Testis (tissue), 3 donors: ENCODE data around the gene COQ8A. TPM values are rescaled to one million over a fixed set of nuclear protein-coding genes. Genes with fewer than 3 reads are reported as not detected.
A peak's percentile ranks its signal among the peaks of the same experiment; 100 is the strongest.

Source experiments
- DNase-seq: peaks from one replicate; pipeline ENCODE4 v3.0.0-alpha.2; 2019
- H3K27ac ChIP-seq, 2 donors: fragments of 200-600 bp; sonication (generic); one replicate each; pipeline ENCODE4 v1.5.1; 2019
- H3K27me3 ChIP-seq: fragments of 200-600 bp; sonication (generic); one replicate; pipeline ENCODE4 v1.5.1; 2019
- H3K36me3 ChIP-seq: fragments of 200-600 bp; sonication (generic); one replicate; pipeline ENCODE4 v1.5.1; 2017; ENCODE audit warnings: low read depth; ENCODE audit errors: missing control alignments
- H3K4me1 ChIP-seq: fragments of 200-600 bp; sonication (generic); one replicate; pipeline ENCODE4 v1.5.1; 2019
- H3K4me3 ChIP-seq, 2 donors: fragments of 200-600 bp; sonication (generic); one replicate each; pipeline ENCODE4 v1.5.1; 2017 to 2019
- H3K9me3 ChIP-seq: fragments of 200-600 bp; sonication (generic); one replicate; pipeline ENCODE4 v1.5.1; 2017
- CTCF ChIP-seq, 3 experiments: fragments of 450-650 bp in 2 of 3; fragments of 200-600 bp in 1 of 3; sonication (generic) in 1 of 3; IDR thresholded peaks; one replicate each; pipeline ENCODE4 v1.5.1; 2016 to 2019; ENCODE audit warnings: antibody characterized with exemption in 3 of 3, mild to moderate bottlenecking in 2 of 3, moderate library complexity in 1 of 3
- POLR2A ChIP-seq: fragments of 450-650 bp; IDR thresholded peaks from one replicate; pipeline ENCODE4 v1.6.1; 2017; ENCODE audit warnings: antibody characterized with exemption, mild to moderate bottlenecking, moderate library complexity
- WGBS, 2 donors: methylation state at CpG; one replicate each; pipeline ENCODE4 v1.1.5; 2018; 5-methylcytosine and 5-hydroxymethylcytosine counted together
- intact Hi-C: fragments of 100-400 bp; cut with DNase I; formaldehyde crosslinking; loops from one replicate; pipeline ENCODE4 v1.15.1; 2023; ENCODE audit warnings: low total_unique reads
- polyA plus RNA-seq: library from polyadenylated mRNA; stranded (reverse); fragments of 350-450 nt; fragmentation: Illumina TruSeq; extraction: RNeasy Lipid Tissue Mini Kit (QIAGEN cat#74804); gene quantifications from one replicate; pipeline ENCODE4 v1.2.3, GENCODE V29; 2014; ENCODE audit warnings: low read depth, low replicate concordance; ENCODE audit not compliant: insufficient read depth
- total RNA-seq, 2 donors: library from RNA; depleted of rRNA; stranded (reverse); fragments of >200 nt; gene quantifications; one replicate each; pipeline ENCODE4 v1.2.3, GENCODE V29; 2016

Gene COQ8A
- total and polyA plus RNA-seq, 3 donors from 2014 or later = 34.4 to 46.8 (median 39.2) TPM

- Histone ChIP-seq H3K4me1 (peaks cover 24% of the 10 kb centered on the region), H3K27me3 (no peaks in the 10 kb centered on the region), H3K9me3 (no peaks in the 10 kb centered on the region), H3K4me3 (no peak overlapping the region), H3K27ac (no peak overlapping the region), H3K36me3 (no peaks in the 10 kb centered on the region)
- intact Hi-C loops = no loop called here
- DNase-seq = peak; percentile 13
- TF ChIP-seq CTCF (IDR thresholded peaks at IDR 0.05) (no peak), POLR2A (no peak)
- 89 to 94% methylated on average over 17 to 25 of the region's 25 CpGs for WGBS, 2 donors
These were observed 45.9 kb downstream of the COQ8A start for GRCh38 chr1:226985839-226986463.

GRCh38 chr1:226986496-226987178 is 46.5 kb downstream of the COQ8A start:
- H3K27me3 ChIP-seq = no peaks in the 10 kb centered on the region
- H3K4me3 ChIP-seq = no peak overlapping the region
- H3K4me1 ChIP-seq = peaks cover 30% of the 10 kb centered on the region
- H3K36me3 ChIP-seq = no peaks in the 10 kb centered on the region
- 73 to 74% methylated on average over 15 to 21 of the region's 21 CpGs for whole genome bisulfite sequencing, 2 donors
- intact Hi-C loops = no loop called here
- TF ChIP-seq CTCF (IDR thresholded peaks at IDR 0.05) (no peak), POLR2A (no peak)
- no peaks in the 10 kb centered on the region for H3K9me3 ChIP-seq
- peak; percentile 17 for DNase-seq
- H3K27ac ChIP-seq = peak overlapping the region in 1 of 2 donors; percentile 18

- no peaks in the 10 kb centered on the region for H3K36me3 ChIP-seq
- H3K4me3 ChIP-seq = no peak overlapping the region
- no peak overlapping the region for H3K27ac ChIP-seq
- peak; percentile 15 for DNase-seq
- H3K27me3 ChIP-seq = no peaks in the 10 kb centered on the region
- intact Hi-C loops = no loop called here
- TF ChIP-seq POLR2A (no peak), CTCF (IDR thresholded peaks at IDR 0.05) (no peak)
- H3K4me1 ChIP-seq = peaks cover 30% of the 10 kb centered on the region
- no peaks in the 10 kb centered on the region for H3K9me3 ChIP-seq
- WGBS, 2 donors = 88 to 91% methylated on average over 8 of the region's 8 CpGs
These were observed 47.1 kb downstream of the COQ8A start for GRCh38 chr1:226987179-226987536.

GRCh38 chr1:226987623-226988333 is 47.7 kb downstream of the COQ8A start:
- H3K36me3 ChIP-seq = no peaks in the 10 kb centered on the region
- no peaks in the 10 kb centered on the region for H3K27me3 ChIP-seq
- peak overlapping the region in 1 of 2 donors; percentile 78 for H3K27ac ChIP-seq
- no peaks in the 10 kb centered on the region for H3K9me3 ChIP-seq
- peaks cover 30% of the 10 kb centered on the region for H3K4me1 ChIP-seq
- intact Hi-C loops = no loop called here
- H3K4me3 ChIP-seq = no peak overlapping the region
- DNase-seq = peak; percentile 12
- 81 to 82% methylated on average over 13 to 16 of the region's 16 CpGs for WGBS, 2 donors
- no peak for TF ChIP-seq CTCF (IDR thresholded peaks at IDR 0.05)
- no peak for TF ChIP-seq POLR2A
